GM13976 (cell line): ENCODE data around the gene KLHL6.
"Not testable (repeated sequence)": the region's sequence is repeated elsewhere in the genome, so short reads cannot be mapped to it uniquely, and the experiment has no call there.

ENCODE experiments used
- DNase-seq: peaks from one replicate; pipeline ENCODE4 v3.0.0; 2012; ENCODE audit warnings: low spot score
- CTCF ChIP-seq: IDR thresholded peaks from 2 replicates; pipeline ENCODE4 v1.5.1; 2012; ENCODE audit warnings: borderline replicate concordance, mild to moderate bottlenecking; ENCODE audit not compliant: insufficient read depth; ENCODE audit errors: extremely low read depth, missing control alignments, control extremely low read depth
- in situ Hi-C: fragments of 300-500 bp; cut with MboI; formaldehyde crosslinking; loops from one replicate; pipeline ENCODE4 v1.12.0; 2022; ENCODE audit warnings: low sequenced_read_pairs, mixed read lengths, inconsistent platforms; ENCODE audit not compliant: unreplicated experiment

Gene KLHL6

GRCh38 chr3:183444748-183445147 lies 110.8 kb downstream of the KLHL6 start:
- in situ Hi-C loops, result no loop called here
- DNase-seq, result no peak
- TF ChIP-seq CTCF, result no peak

GRCh38 chr3:183443395-183444385 lies 111.8 kb downstream of the KLHL6 start:
- no peak for DNase-seq
- TF ChIP-seq CTCF, result no peak
- in situ Hi-C loops, result no loop called here

GRCh38 chr3:183442994-183443393 lies 112.5 kb downstream of the KLHL6 start:
- DNase-seq, result no peak
- in situ Hi-C loops, result no loop called here
- TF ChIP-seq CTCF, result no peak

GRCh38 chr3:183440521-183440920 lies 115.0 kb downstream of the KLHL6 start:
- DNase-seq, in situ Hi-C loops: not testable (repeated sequence)

- in situ Hi-C loops, result no loop called here
- no peak for TF ChIP-seq CTCF
- no peak for DNase-seq
Measured at GRCh38 chr3:183439515-183439914, 116.0 kb downstream of the KLHL6 start.

GRCh38 chr3:183438735-183439134 lies 116.8 kb downstream of the KLHL6 start:
- no peak for DNase-seq
- in situ Hi-C loops, result no loop called here
- TF ChIP-seq CTCF, result no peak
